MCF 10A (cell line): Measurements from ENCODE around the gene NELL2. TPM values are rescaled to one million over a fixed set of nuclear protein-coding genes. Genes with fewer than 3 reads are reported as not detected.

Experiments
- BruUV-seq: library from RNA; stranded (reverse); fragments of 400-500 nt; replicated peaks from 2 replicates; lab custom pipeline; 2021; lab: Mats Ljungman, UMichigan
- CTCF ChIA-PET: fragments of 300-600 bp; sonication (Branson Sonifier 250); formaldehyde crosslinking; extraction: SDS; loops from one replicate; lab custom pipeline; 2021; ENCODE audit warnings: antibody characterized with exemption, inconsistent platforms; lab: Yijun Ruan, JAX
- POLR2A ChIA-PET: fragments of 300-600, 350-650 bp; sonication (Branson Sonifier 250); formaldehyde crosslinking; extraction: SDS; loops from one replicate; lab custom pipeline; 2020; ENCODE audit warnings: antibody characterized with exemption, inconsistent platforms; lab: Yijun Ruan, JAX
- DNase-seq: peaks from one replicate; pipeline ENCODE4 v3.0.0-alpha.2; 2018; ENCODE audit not compliant: unreplicated experiment
- H3K27ac Mint-ChIP-seq: one replicate; pipeline ENCODE4 v1.8.0; 2022; ENCODE audit warnings: mild to moderate bottlenecking, low read depth, mixed read lengths; ENCODE audit not compliant: unreplicated experiment
- H3K27me3 Mint-ChIP-seq: one replicate; pipeline ENCODE4 v1.8.0; 2022; ENCODE audit warnings: mixed read lengths; ENCODE audit not compliant: insufficient read depth, unreplicated experiment
- H3K36me3 Mint-ChIP-seq: one replicate; pipeline ENCODE4 v1.8.0; 2022; ENCODE audit warnings: mild to moderate bottlenecking, moderate library complexity, mixed read lengths; ENCODE audit not compliant: insufficient read depth, unreplicated experiment
- H3K4me1 Mint-ChIP-seq: one replicate; pipeline ENCODE4 v1.8.0; 2022; ENCODE audit warnings: mixed read lengths; ENCODE audit not compliant: insufficient read depth, unreplicated experiment
- H3K4me3 Mint-ChIP-seq: one replicate; pipeline ENCODE4 v1.8.0; 2022; ENCODE audit warnings: mild to moderate bottlenecking, moderate library complexity, mixed read lengths; ENCODE audit not compliant: unreplicated experiment
- H3K9me3 Mint-ChIP-seq: one replicate; pipeline ENCODE4 v1.8.0; 2022; ENCODE audit warnings: mixed read lengths; ENCODE audit not compliant: unreplicated experiment
- intact Hi-C: fragments of 100-400 bp; cut with micrococcal nuclease; formaldehyde crosslinking; loops from 2 replicates; pipeline ENCODE4 v1.14.1; 2022
- total RNA-seq: library from RNA; stranded (reverse); gene quantifications from 2 replicates; pipeline ENCODE4 v1.2.3, GENCODE V29; 2022
- TF ChIP-seq, protein P1 (sequence below): fragments of 200-600 bp; IDR thresholded peaks from one replicate; pipeline ENCODE4 v1.8.0; 2022; ENCODE audit warnings: antibody characterized with exemption, mild to moderate bottlenecking; ENCODE audit not compliant: unreplicated experiment

The NELL2 gene
- total RNA-seq, 1 experiment from 2014 or later = not detected

DNA sequence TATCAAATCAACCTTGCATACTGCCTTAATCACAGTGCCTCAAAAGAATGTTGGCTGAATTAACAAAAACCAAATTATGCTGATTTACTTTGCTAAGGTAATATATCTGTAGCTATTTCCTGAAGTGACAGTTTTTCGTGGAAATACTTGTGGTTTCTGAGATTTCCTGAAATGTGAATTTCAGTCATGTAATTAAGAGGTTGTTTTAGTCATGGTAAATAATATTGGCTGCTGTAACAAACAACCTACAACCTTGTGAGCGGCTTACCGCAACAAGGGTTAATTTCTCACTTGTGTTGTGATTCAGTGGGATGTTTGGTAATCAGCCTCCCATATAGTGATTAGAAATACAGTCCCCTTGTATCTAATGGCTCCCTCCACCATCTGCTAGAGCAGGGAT, 387.9 kb downstream of the NELL2 start:
- CTCF ChIA-PET = interaction anchor here (0.6 to 0.7 kb wide), 2 partner anchors 129 to 171 kb away, joined by 3 to 4 read pairs; no protein-coding TSS in a partner anchor
- no peaks in the 10 kb centered on the region for H3K27me3 Mint-ChIP-seq
- POLR2A ChIA-PET = no interaction called here
- H3K9me3 Mint-ChIP-seq = peaks cover 6% of the 10 kb centered on the region
- no peak overlapping the region for H3K27ac Mint-ChIP-seq
- intact Hi-C loops = no loop called here
- no peaks in the 10 kb centered on the region for H3K4me1 Mint-ChIP-seq
- TF ChIP-seq, protein P1, sequence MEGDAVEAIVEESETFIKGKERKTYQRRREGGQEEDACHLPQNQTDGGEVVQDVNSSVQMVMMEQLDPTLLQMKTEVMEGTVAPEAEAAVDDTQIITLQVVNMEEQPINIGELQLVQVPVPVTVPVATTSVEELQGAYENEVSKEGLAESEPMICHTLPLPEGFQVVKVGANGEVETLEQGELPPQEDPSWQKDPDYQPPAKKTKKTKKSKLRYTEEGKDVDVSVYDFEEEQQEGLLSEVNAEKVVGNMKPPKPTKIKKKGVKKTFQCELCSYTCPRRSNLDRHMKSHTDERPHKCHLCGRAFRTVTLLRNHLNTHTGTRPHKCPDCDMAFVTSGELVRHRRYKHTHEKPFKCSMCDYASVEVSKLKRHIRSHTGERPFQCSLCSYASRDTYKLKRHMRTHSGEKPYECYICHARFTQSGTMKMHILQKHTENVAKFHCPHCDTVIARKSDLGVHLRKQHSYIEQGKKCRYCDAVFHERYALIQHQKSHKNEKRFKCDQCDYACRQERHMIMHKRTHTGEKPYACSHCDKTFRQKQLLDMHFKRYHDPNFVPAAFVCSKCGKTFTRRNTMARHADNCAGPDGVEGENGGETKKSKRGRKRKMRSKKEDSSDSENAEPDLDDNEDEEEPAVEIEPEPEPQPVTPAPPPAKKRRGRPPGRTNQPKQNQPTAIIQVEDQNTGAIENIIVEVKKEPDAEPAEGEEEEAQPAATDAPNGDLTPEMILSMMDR = no peak
- H3K36me3 Mint-ChIP-seq = no peaks in the 10 kb centered on the region
- DNase-seq = no peak
- BruUV-seq = no TSS peak
- H3K4me3 Mint-ChIP-seq = no peak overlapping the region

DNA sequence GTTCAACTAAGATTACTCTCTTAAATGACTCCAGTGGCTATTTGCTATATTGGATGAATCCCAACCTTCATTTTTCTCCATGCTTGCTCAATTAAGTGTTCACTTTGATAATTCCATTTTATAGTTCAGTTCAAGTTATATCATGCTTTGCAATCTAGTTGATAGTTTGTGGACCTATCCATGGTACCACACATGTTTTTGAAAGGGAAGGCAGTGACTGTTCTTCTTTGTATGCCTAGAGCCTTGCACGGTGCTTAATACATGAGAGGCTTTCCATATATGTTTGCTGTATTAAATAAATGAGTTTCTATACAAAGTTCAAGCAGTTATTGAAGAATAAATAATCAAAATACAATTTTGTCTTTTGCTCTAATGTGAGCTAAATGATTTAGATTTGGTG, 391.3 kb downstream of the NELL2 start:
- intact Hi-C loops = no loop called here
- Mint-ChIP-seq H3K36me3 (no peaks in the 10 kb centered on the region), H3K4me1 (no peaks in the 10 kb centered on the region), H3K27ac (no peak overlapping the region), H3K9me3 (peaks cover 6% of the 10 kb centered on the region), H3K27me3 (no peaks in the 10 kb centered on the region), H3K4me3 (no peak overlapping the region)
- no TSS peak for BruUV-seq
- DNase-seq = no peak
- CTCF ChIA-PET = no interaction called here
- TF ChIP-seq, protein P1 = no peak
- POLR2A ChIA-PET = no interaction called here

DNA sequence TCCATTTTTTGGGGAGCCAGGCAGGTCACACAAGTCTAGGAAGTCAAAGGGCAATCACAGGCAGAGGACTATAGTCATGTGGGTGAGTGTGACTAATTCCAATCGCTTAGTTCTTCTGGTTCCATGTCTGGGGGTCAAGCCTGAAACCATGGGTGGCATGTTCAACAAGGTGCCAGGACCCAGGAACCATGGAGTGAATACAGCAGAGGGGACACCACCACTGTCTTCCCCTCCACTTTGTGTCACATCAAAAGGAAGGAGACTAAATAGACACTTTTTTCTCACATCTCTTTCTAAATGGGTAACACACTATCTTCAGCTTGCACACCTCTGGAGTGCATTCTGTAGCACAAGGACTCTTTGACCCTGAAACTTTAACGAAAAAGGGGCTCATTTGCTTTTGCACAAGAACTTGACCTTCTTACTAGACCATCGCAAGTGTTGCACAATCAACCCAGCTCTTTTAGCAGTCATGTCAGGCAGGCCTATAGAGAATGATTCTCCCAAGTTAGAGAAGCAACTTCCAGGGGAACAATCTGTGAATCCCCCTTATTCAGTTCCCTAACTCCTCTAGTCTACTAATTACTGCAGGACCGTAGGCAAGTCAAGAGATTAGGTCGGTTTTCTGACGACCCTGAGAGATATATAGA, 398.7 kb downstream of the NELL2 start:
- ChIA-PET POLR2A (no interaction called here), CTCF (interaction anchor here (0.6 kb wide), 1 partner anchor 338 kb away, joined by 3 read pairs; no protein-coding TSS in a partner anchor)
- no peaks in the 10 kb centered on the region for H3K4me1 Mint-ChIP-seq
- no peak overlapping the region for H3K4me3 Mint-ChIP-seq
- DNase-seq = no peak
- peaks cover 11% of the 10 kb centered on the region for H3K9me3 Mint-ChIP-seq
- BruUV-seq = no TSS peak
- no peaks in the 10 kb centered on the region for H3K36me3 Mint-ChIP-seq
- TF ChIP-seq, protein P1 = no peak
- intact Hi-C loops = no loop called here
- H3K27ac Mint-ChIP-seq = no peak overlapping the region
- no peaks in the 10 kb centered on the region for H3K27me3 Mint-ChIP-seq

DNA sequence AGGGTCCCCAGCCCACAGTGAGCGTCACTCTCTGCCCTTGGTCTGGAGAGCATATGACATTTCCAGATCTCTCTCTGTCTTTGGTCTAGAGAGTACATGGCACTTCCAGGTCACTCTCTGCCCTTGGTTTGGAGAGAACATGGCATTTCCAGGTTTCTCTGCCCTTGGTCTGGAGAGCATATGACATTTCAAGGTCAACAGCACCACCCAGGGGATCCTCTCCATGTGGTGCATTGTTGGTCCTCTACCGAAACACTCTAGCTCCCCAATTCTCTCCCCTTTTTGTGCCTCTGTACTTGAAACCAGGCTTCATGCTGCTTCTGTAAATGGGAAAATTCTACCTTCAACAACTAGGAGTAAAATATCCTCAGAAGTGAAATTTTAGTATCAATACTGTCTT, 399.4 kb downstream of the NELL2 start:
- H3K9me3 Mint-ChIP-seq = peaks cover 11% of the 10 kb centered on the region
- no peak for DNase-seq
- no peaks in the 10 kb centered on the region for H3K36me3 Mint-ChIP-seq
- no peaks in the 10 kb centered on the region for H3K4me1 Mint-ChIP-seq
- intact Hi-C loops = no loop called here
- H3K4me3 Mint-ChIP-seq = no peak overlapping the region
- CTCF ChIA-PET = interaction anchor here (0.6 kb wide), 1 partner anchor 274 kb away, joined by 4 read pairs; no protein-coding TSS in a partner anchor
- POLR2A ChIA-PET = no interaction called here
- no peaks in the 10 kb centered on the region for H3K27me3 Mint-ChIP-seq
- BruUV-seq = no TSS peak
- no peak overlapping the region for H3K27ac Mint-ChIP-seq
- TF ChIP-seq, protein P1 = no peak
